ENCODE data around the gene RCL1.
A peak's percentile ranks its signal among the peaks of the same experiment; 100 is the strongest.
"Not testable (repeated sequence)": the region's sequence is repeated elsewhere in the genome, so short reads cannot be mapped to it uniquely, and the experiment has no call there.

Gene RCL1

DNA sequence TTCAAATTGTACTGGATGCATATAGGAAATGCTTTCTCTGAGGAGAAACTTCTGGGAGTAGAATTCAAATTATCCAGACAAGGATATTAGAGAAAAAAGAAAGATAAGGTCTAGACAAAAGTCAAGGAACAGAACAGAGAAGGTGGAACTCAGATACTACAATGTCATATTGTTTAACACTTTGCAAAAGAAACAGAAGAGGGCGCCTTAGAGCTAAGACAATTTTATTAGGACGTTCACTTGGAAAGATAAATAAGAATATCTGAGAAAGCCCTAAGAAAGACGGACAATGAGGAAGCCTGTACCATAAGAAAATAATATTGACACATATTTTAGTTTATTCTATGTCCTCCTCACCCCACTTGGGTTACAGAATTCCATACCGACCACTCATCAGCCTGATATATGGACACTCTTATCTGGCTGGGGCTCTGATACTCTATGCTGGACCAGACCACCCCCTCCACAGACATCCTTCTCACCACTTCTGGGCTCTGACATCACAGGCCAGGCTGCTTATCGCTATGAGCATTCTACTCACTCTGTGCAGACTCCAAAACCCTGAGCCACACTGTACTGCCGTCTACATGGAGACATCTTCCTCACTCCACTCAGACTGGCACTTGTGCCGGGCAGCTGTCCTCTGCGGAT, 42.6 kb upstream of the RCL1 start:
- no peaks in the 10 kb centered on the region for H3K27me3 ChIP-seq
- DNase-seq, result no peak
- TF ChIP-seq, protein P1, sequence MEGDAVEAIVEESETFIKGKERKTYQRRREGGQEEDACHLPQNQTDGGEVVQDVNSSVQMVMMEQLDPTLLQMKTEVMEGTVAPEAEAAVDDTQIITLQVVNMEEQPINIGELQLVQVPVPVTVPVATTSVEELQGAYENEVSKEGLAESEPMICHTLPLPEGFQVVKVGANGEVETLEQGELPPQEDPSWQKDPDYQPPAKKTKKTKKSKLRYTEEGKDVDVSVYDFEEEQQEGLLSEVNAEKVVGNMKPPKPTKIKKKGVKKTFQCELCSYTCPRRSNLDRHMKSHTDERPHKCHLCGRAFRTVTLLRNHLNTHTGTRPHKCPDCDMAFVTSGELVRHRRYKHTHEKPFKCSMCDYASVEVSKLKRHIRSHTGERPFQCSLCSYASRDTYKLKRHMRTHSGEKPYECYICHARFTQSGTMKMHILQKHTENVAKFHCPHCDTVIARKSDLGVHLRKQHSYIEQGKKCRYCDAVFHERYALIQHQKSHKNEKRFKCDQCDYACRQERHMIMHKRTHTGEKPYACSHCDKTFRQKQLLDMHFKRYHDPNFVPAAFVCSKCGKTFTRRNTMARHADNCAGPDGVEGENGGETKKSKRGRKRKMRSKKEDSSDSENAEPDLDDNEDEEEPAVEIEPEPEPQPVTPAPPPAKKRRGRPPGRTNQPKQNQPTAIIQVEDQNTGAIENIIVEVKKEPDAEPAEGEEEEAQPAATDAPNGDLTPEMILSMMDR (IDR thresholded peaks at IDR 0.05), result peak; percentile 59 to 65
- no peaks in the 10 kb centered on the region for H3K9me3 ChIP-seq
- no peak overlapping the region for H3K4me3 ChIP-seq
- no peak overlapping the region for H3K27ac ChIP-seq
- intact Hi-C loops (cut with DNase I; ENCODE audit: low total_unique reads), result loop anchor here (5.0 kb wide), 1 partner anchor 687 kb away; the partner anchor contains the start of gene PLGRKT
- no peaks in the 10 kb centered on the region for H3K4me1 ChIP-seq
- H3K36me3 ChIP-seq, result no peaks in the 10 kb centered on the region

DNA sequence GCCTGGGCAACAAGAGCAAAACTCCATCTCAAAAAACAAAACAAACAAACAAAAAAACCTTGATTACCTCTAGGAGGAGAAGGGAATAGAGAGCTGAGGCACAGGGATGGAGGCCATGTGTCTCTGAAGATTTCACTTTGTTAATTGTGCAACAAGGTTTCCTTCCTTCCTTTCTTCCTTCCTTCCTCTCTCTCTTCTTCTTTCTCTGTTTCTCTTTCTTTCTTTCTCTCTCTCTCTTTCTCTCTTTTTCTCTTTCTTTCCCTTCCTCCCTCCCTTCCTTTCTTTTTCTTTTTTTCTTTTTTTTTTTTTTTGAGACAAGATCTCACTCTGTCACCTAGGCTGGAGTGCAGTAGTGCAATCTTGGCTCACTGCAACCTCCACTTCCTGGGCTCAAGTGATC, 38.2 kb upstream of the RCL1 start:
- not testable (repeated sequence) for DNase-seq, H3K27me3 ChIP-seq, H3K4me3 ChIP-seq, H3K9me3 ChIP-seq, H3K4me1 ChIP-seq, H3K27ac ChIP-seq, H3K36me3 ChIP-seq
- intact Hi-C loops (cut with DNase I; ENCODE audit: low total_unique reads), result loop anchor here (5.0 kb wide), 1 partner anchor 683 kb away; the partner anchor contains the start of gene PLGRKT

DNA sequence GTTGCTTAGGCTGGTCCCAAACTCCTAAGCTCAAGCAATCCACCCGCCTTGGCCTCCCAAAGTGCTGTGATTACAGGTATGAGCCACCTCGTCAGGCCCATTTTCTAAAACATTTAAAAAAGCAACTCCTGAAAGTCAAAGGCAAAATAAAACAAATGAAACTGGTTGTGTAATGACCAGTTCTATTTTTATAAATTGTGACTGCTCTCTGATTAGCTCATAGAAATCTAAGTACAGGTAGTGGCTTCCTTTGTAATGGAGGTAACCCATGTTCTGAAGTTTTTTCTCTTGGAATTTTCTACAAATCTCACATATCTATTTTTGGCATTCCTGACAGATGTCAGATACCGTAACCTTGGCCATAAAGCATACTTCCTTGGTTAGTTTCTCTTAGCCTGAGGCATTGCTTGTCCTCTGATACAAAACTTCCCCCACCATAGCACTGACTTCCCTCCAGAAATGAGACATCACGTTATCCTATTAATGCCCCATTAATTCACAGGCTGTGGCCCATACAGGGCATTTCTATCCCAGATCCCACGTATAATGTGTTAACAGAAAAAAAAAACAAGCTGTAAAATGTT, 37.6 kb upstream of the RCL1 start:
- Histone ChIP-seq H3K27me3 (no peaks in the 10 kb centered on the region), H3K4me1 (peaks cover 0 to 4% (median 0%) of the 10 kb centered on the region in 4 donors), H3K4me3 (no peak overlapping the region), H3K27ac (no peak overlapping the region), H3K9me3 (no peaks in the 10 kb centered on the region), H3K36me3 (no peaks in the 10 kb centered on the region)
- DNase-seq, result no peak
- TF ChIP-seq, protein P1 (IDR thresholded peaks at IDR 0.05), result no peak
- intact Hi-C loops (cut with DNase I; ENCODE audit: low total_unique reads), result no loop called here

DNA sequence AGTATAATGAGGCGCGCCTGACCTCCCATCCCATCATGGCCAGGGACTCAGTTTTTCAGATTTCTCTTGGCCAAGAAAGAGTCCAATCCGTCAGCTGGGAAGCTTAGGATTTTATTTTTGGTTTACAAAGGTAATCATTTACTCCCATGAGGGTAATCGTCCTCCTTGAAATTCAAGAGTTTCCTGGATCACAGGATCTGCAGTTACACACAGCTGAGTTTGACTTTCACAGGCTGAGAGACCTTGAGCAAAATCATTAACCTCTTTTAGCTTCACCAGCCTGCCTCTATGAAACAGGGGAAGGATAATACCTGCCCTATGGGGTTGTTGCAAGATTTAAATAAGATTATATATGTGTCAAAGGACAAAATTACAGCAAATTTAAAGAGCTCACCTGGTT, 36.3 kb upstream of the RCL1 start:
- peaks cover 0 to 4% (median 0%) of the 10 kb centered on the region in 4 donors for H3K4me1 ChIP-seq
- intact Hi-C loops (cut with DNase I; ENCODE audit: low total_unique reads), result no loop called here
- DNase-seq, result no peak
- TF ChIP-seq, protein P1 (IDR thresholded peaks at IDR 0.05), result no peak
- H3K36me3 ChIP-seq, result no peaks in the 10 kb centered on the region
- H3K27ac ChIP-seq, result no peak overlapping the region
- H3K27me3 ChIP-seq, result no peaks in the 10 kb centered on the region
- no peaks in the 10 kb centered on the region for H3K9me3 ChIP-seq
- H3K4me3 ChIP-seq, result no peak overlapping the region

DNA sequence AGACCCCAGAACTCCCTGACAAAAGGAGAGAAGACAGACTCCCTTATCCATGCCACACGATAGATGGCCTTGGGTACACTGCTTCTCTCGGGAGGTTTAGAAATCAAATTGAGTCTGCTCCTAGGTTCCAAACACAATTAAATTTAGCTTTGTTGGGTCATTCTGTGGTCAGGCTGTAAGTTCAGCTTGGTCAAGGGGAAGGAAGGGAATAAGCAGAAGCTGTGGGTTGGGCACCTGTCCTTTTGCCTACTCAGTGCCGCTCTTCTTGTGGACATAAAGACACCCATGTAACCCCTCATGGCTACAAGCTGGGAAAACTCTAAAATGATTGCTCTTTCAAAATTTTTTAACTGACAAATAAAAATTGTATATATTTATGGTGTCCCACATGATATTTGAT, 32.6 kb upstream of the RCL1 start:
- intact Hi-C loops (cut with DNase I; ENCODE audit: low total_unique reads), result loop anchor here (5.0 kb wide), 1 partner anchor 227 kb away; the partner anchor contains the start of gene JAK2

More for the DNA sequence above, 32.6 kb upstream of the RCL1 start:
- Histone ChIP-seq H3K27me3 (no peaks in the 10 kb centered on the region), H3K27ac (no peak overlapping the region), H3K36me3 (no peaks in the 10 kb centered on the region), H3K4me1 (peaks cover 0 to 19% (median 15%) of the 10 kb centered on the region in 4 donors), H3K4me3 (no peak overlapping the region), H3K9me3 (no peaks in the 10 kb centered on the region)
- peak in 1 of 2 donors; percentile 38 for DNase-seq
- TF ChIP-seq, protein P1 (IDR thresholded peaks at IDR 0.05), result no peak
